GM15510 (cell line): ENCODE measurements around the gene AS3MT.

Source experiments
- POLR2A ChIP-seq: IDR thresholded peaks from 3 replicates; pipeline ENCODE4 v1.6.1; 2011; ENCODE audit warnings: borderline replicate concordance; ENCODE audit not compliant: insufficient read length; ENCODE audit errors: extremely low read depth

AS3MT gene

GRCh38 chr10:102850025-102850518, 19.2 kb upstream of the AS3MT start:
- TF ChIP-seq POLR2A = no peak

GRCh38 chr10:102856758-102857424, 12.4 kb upstream of the AS3MT start:
- TF ChIP-seq POLR2A = no peak

GRCh38 chr10:102859911-102860310, 9.4 kb upstream of the AS3MT start:
- no peak for TF ChIP-seq POLR2A

DNA sequence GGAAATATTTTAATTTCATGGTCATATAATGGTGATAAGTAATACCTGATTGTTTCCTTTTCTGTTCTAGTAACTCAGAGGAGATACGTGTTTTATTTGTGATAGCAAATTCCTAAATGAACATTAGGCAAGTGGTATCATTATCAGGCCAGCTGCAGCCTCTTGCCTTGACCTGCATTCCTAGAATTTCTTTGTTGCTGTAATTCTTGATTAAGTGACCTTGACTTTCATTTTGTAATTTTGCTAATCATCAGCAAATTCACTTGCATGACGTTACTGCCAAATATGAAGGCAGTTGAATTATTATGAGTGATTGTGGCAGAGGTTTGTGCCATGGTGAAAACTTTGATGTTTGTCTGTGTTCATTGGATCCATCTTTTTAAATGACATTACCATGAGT, 5.6 kb upstream of the AS3MT start:
- TF ChIP-seq POLR2A = no peak

DNA sequence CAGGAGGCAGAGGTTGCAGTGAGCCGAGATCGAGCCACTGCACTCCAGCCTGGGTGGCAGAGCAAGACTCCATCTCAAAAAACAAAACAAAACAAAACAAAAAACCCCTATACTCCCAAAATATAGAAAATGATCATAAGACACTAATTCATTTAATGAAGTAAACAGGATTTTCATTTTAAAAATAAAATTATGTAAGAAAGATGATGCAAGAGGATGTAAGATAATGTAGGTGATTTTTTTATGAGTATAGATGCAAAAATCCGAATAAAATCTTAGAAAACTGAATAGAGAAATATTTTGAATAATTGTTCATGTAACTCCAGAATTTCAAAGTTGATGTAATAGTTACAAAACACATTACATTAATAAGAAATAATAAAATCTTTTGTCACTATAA, 3.6 kb upstream of the AS3MT start:
- no peak for TF ChIP-seq POLR2A

DNA sequence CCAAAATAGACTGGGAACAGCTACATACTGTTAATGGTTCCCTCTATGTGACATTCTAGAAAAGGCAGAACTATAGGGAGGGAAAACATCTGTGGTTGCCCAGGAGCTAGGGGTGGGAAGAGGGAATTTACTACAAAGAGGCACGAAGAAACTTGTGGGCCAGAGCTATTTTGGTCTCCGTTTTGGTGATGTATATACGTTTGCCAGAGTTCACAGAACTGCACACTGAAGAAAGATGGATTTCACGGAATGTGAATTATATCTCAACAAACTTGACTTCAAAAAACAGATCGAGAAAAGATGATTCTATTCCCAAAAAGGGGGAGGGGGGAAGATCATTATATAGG, 386 bp upstream of the AS3MT start:
- no peak for TF ChIP-seq POLR2A

DNA sequence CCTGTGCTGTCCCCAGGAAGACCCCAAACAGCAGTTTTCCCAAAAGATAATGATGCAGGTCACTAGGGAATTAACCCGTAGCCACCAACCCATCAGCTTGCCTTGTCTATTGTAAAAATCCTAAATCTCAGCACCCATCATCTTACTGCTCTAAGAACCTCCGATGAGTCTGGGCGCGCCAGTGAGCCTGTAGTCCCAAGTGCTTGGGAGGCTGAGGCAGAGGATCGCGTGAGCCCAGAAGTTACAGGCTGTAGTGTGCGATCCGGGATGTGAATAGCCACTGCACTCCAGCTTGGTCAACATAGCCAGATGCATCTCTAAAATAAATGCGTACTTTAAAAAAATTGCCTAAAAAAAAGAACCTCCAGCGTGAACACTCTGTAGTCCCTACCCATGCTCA, 951 bp downstream of the AS3MT start:
- no peak for TF ChIP-seq POLR2A

GRCh38 chr10:102872163-102872562, 2.9 kb downstream of the AS3MT start:
- no peak for TF ChIP-seq POLR2A

GRCh38 chr10:102876747-102877153, 7.5 kb downstream of the AS3MT start:
- no peak for TF ChIP-seq POLR2A

GRCh38 chr10:102878629-102879028, 9.4 kb downstream of the AS3MT start:
- TF ChIP-seq POLR2A = no peak

DNA sequence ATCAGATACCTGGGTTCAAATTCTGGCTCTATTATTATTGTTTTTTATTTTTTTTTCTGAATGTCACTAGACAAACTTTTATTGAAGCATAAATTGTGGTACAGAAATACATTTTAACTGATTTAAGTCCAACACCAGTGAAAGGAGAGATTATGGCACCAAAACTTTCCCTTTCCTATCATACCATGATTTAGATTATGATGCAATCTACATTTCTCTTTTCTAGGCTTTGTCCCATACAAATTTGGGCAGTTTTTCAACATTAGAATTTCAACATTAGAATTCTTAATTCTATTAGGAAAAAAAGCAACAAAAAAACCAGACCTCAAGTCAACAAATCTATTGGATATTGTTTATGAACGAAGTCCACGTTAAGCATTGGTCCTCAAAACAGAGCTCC, 11.0 kb downstream of the AS3MT start:
- no peak for TF ChIP-seq POLR2A

- no peak for TF ChIP-seq POLR2A
These were observed 18.8 kb downstream of the AS3MT start for GRCh38 chr10:102888048-102888447.

DNA sequence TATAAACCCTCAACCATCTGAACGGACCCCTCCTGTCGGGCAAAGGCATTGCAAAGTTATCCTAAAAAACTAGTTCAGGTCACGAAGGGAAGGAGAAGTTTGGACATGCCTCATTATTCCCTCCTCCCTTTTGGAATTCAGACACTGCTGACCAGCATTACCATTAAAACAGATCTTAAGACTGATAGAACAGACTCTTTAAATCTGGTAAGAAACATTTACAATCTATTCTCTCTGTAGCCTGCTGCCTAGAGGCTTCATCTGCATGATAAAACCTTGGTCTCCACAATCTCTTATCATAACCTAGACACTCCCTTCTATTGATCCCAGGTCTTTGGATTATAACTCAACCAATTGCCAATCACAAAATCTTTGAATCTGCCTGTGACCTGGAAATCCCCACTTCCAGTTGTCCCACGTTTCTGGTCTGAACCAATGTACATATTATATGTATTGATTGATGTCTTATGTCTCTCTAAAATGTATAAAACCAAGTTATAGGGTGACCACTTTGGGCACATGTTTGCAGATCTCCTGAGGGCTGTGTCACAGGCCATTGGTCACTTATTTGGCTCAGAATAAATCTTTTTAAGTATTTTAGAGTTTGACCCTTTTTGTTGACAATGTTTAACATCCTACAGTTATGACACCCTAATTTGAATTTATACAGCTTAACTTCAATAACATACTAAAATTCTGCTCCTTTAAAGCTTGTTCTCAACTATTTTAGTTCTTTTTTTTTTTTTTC, 25.4 kb downstream of the AS3MT start:
- TF ChIP-seq POLR2A = no peak

- no peak for TF ChIP-seq POLR2A
These were observed 30.7 kb downstream of the AS3MT start for GRCh38 chr10:102900006-102900405.

GRCh38 chr10:102904346-102904745, 35.1 kb downstream of the AS3MT start:
- TF ChIP-seq POLR2A = no peak

- TF ChIP-seq POLR2A = no peak
These were observed 37.2 kb downstream of the AS3MT start for GRCh38 chr10:102906507-102906906.
